K562 (cell line): Measurements from ENCODE around the gene GRAMD2A. TPM values are rescaled to one million over a fixed set of nuclear protein-coding genes. Genes with fewer than 3 reads are reported as not detected.
"Not testable (repeated sequence)": the region's sequence is repeated elsewhere in the genome, so short reads cannot be mapped to it uniquely, and the experiment has no call there.

ENCODE experiments used
- ATAC-seq: fragments of 200-7000 bp; cut with Tn5 transposase; 3 replicates; pipeline ENCODE4 v1.9.1; 2020; ENCODE audit warnings: moderate library complexity
- BruUV-seq: library from RNA; stranded (reverse); fragments of 400-500 nt; replicated peaks from 2 replicates; lab custom pipeline; 2021; lab: Mats Ljungman, UMichigan
- CTCF ChIA-PET: fragments of 300-600 bp; formaldehyde crosslinking; extraction: SDS; loops from one replicate; lab custom pipeline; 2021; ENCODE audit warnings: low intra/inter-chr PET ratio; lab: Yijun Ruan, JAX
- POLR2A ChIA-PET: fragments of 300-600, 350-650 bp; sonication (Branson Sonifier 250); formaldehyde crosslinking; extraction: SDS; loops from one replicate; lab custom pipeline; 2021; ENCODE audit warnings: antibody characterized with exemption, inconsistent platforms; lab: Yijun Ruan, JAX
- DNase-seq, 4 experiments: peaks; one replicate each; pipeline versions ENCODE4 v3.0.0 to v3.0.0-alpha.2; 2011 to 2018; ENCODE audit warnings: low spot score in 3 of 4, mixed read lengths in 3 of 4; ENCODE audit errors: extremely low read depth in 1 of 4
- FAIRE-seq: peaks from 2 replicates; lab custom pipeline; 2011; peaks lifted over from hg19 to GRCh38; lab: Jason Lieb, UNC
- H2AFZ ChIP-seq: 2 replicates; pipeline ENCODE4 v1.6.0; 2011; ENCODE audit warnings: low read depth, low read length, control low read depth, inconsistent platforms
- H3K27ac ChIP-seq: fragments of 200-600 bp; 3 replicates; pipeline ENCODE4 v1.8.0; 2011; ENCODE audit warnings: low read depth, mild to moderate bottlenecking, control low read depth, inconsistent platforms, low read length, moderate library complexity, mixed read lengths; ENCODE audit errors: extremely low read depth
- H3K27me3 ChIP-seq, 2 experiments: fragments of 300-600 bp in 1 of 2; 2 replicates in 1 of 2; 3 replicates in 1 of 2; pipeline versions ENCODE4 v1.6.0 to v1.8.0; 2011; ENCODE audit warnings: inconsistent platforms in 2 of 2, low read length in 2 of 2, mild to moderate bottlenecking in 1 of 2, mixed read lengths in 1 of 2, moderate library complexity in 1 of 2; ENCODE audit not compliant: control insufficient read depth in 2 of 2, insufficient read depth in 2 of 2
- H3K36me3 ChIP-seq: fragments of 300-600 bp; 3 replicates; pipeline ENCODE4 v1.8.0; 2011; ENCODE audit warnings: mild to moderate bottlenecking, low read length, inconsistent platforms; ENCODE audit not compliant: control insufficient read depth, insufficient read depth
- H3K4me1 ChIP-seq, 2 experiments: fragments of 200-600 bp in 1 of 2; replicated peaks in 1 of 2; 2 replicates in 1 of 2; 3 replicates in 1 of 2; pipeline versions ENCODE4 v1.5.1 to v1.8.0; 2011; ENCODE audit warnings: inconsistent platforms in 2 of 2, low read length in 2 of 2, mild to moderate bottlenecking in 1 of 2, mixed read lengths in 1 of 2, moderate library complexity in 1 of 2; ENCODE audit not compliant: control insufficient read depth in 2 of 2, insufficient read depth in 2 of 2
- H3K4me2 ChIP-seq: 2 replicates; pipeline ENCODE4 v1.6.1; 2011; ENCODE audit warnings: low read length, control low read depth, inconsistent platforms, mixed read lengths; ENCODE audit not compliant: insufficient read depth
- H3K4me3 ChIP-seq: fragments of 200-600 bp; sonication (generic), shearing (Covaris generic); 2 replicates; pipeline ENCODE4 v1.5.1; 2016; ENCODE audit warnings: control low read depth, inconsistent platforms
- H3K79me2 ChIP-seq: fragments of 200-600 bp; 3 replicates; pipeline ENCODE4 v1.8.0; 2011; ENCODE audit warnings: low read length, inconsistent platforms; ENCODE audit not compliant: control insufficient read depth, insufficient read depth
- H3K9ac ChIP-seq, 2 experiments: 2 replicates each; pipeline versions ENCODE4 v1.6.0 to v1.6.1; 2011; ENCODE audit warnings: low read depth in 2 of 2, low read length in 2 of 2, control low read depth in 1 of 2, inconsistent platforms in 1 of 2, mild to moderate bottlenecking in 1 of 2, mixed read lengths in 1 of 2; ENCODE audit not compliant: insufficient read depth in 1 of 2
- H3K9me1 ChIP-seq: one replicate; pipeline ENCODE4 v1.6.0; 2011; ENCODE audit warnings: inconsistent platforms, mild to moderate bottlenecking, low read length, moderate library complexity; ENCODE audit not compliant: control insufficient read depth, insufficient read depth
- H3K9me3 ChIP-seq: replicated peaks from 2 replicates; pipeline ENCODE4 v1.5.1; 2011; ENCODE audit warnings: low read depth, low read length, inconsistent platforms; ENCODE audit not compliant: control insufficient read depth, insufficient read depth
- H4K20me1 ChIP-seq: replicated peaks from 2 replicates; pipeline ENCODE4 v1.6.1; 2011; ENCODE audit warnings: low read length, inconsistent platforms, mixed read lengths; ENCODE audit not compliant: control insufficient read depth, insufficient read depth
- BMI1 ChIP-seq: fragments of 150-350 bp; IDR thresholded peaks from 2 replicates; pipeline ENCODE4 v1.6.1; 2014; ENCODE audit warnings: low read length
- CEBPB ChIP-seq: fragments of 450-650 bp; IDR thresholded peaks from 2 replicates; pipeline ENCODE4 v1.6.1; 2016; ENCODE audit warnings: missing genetic modification characterization, missing compliant biosample characterization
- FOXA3 ChIP-seq, 2 experiments: fragments of 450-650 bp in 1 of 2; sonication (generic) in 1 of 2; formaldehyde crosslinking; IDR thresholded peaks in 1 of 2; conservative IDR thresholded peaks in 1 of 2; 2 replicates each; pipeline versions ENCODE4 v1.4.0 to v1.8.0; 2020 to 2022; ENCODE audit warnings: mild to moderate bottlenecking in 2 of 2, missing genetic modification reagents in 1 of 2
- MECOM ChIP-seq: fragments of 250-450 bp; sonication (Bioruptor Pico); IDR thresholded peaks from 2 replicates; pipeline ENCODE4 v1.8.0; 2022; ENCODE audit warnings: inconsistent platforms
- NCOR1 ChIP-seq: fragments of 450-650 bp; IDR thresholded peaks from 2 replicates; pipeline ENCODE4 v1.6.1; 2016; ENCODE audit warnings: mild to moderate bottlenecking, moderate library complexity
- NUFIP1 ChIP-seq: fragments of 450-650 bp; IDR thresholded peaks from 2 replicates; pipeline ENCODE4 v1.6.1; 2018; ENCODE audit not compliant: partially characterized antibody
- RBM25 ChIP-seq: fragments of 200-400 bp; formaldehyde crosslinking; IDR thresholded peaks from 2 replicates; pipeline ENCODE4 v1.6.1; 2018; ENCODE audit warnings: low read length, low read depth, moderate library complexity; ENCODE audit not compliant: severe bottlenecking
- SMAD2 ChIP-seq: fragments of 150-350 bp; IDR thresholded peaks from 2 replicates; pipeline ENCODE4 v1.6.1; 2014; ENCODE audit warnings: low read depth, mild to moderate bottlenecking, low read length
- USF2 ChIP-seq: sonication (generic); formaldehyde crosslinking; IDR thresholded peaks from 2 replicates; pipeline ENCODE4 v1.5.0; 2020; ENCODE audit warnings: missing genetic modification reagents
- ZNF445 ChIP-seq: fragments of 250-450 bp; sonication (Bioruptor Pico); IDR thresholded peaks from 2 replicates; pipeline ENCODE4 v1.4.0; 2020; ENCODE audit warnings: low read depth, mild to moderate bottlenecking, moderate library complexity
- ZNF644 ChIP-seq: fragments of 200-800 bp; sonication (Bioruptor generic); IDR thresholded peaks from 2 replicates; pipeline ENCODE4 v1.6.1; 2016; ENCODE audit warnings: low read depth, missing genetic modification characterization, missing compliant biosample characterization
- WGBS: fragments of 100-300 bp; shearing (Covaris generic); methylation state at CpG from one replicate; pipeline ENCODE4 v1.1.6; 2016; ENCODE audit warnings: low coverage, mixed read lengths; ENCODE audit not compliant: insufficient coverage; ENCODE audit errors: missing lambda C conversion rate; 5-methylcytosine and 5-hydroxymethylcytosine counted together
- in situ Hi-C: fragments of 300-500 bp; cut with MboI; formaldehyde crosslinking; loops from 4 replicates; pipeline ENCODE4 v1.15.0; 2018; ENCODE audit warnings: inconsistent platforms, mixed read lengths
- intact Hi-C: fragments of 100-400 bp; cut with micrococcal nuclease; formaldehyde crosslinking; loops from 2 replicates; pipeline ENCODE4 v1.14.2; 2022
- polyA plus RNA-seq, 8 experiments: library from polyadenylated mRNA; depleted of rRNA in 4 of 8; stranded (reverse) in 5 of 8; unstranded in 3 of 8; fragments of >200 nt; fragmentation: Nextera tagmentation in 2 of 8; fragmentation: Illumina TruSeq in 1 of 8; extraction: Ambion mirVana in 2 of 8; extraction: Trizol in 1 of 8; gene quantifications; 2 replicates each; pipeline versions ENCODE4 v1.2.1 to v1.2.3, GENCODE V29; 2011 to 2014; ENCODE audit warnings: inconsistent platforms in 1 of 8, missing spikeins in 1 of 8
- total RNA-seq, 7 experiments: library from RNA; depleted of rRNA in 6 of 7; stranded (reverse); fragments of >200 nt in 6 of 7; fragmentation: Illumina TruSeq in 2 of 7; extraction: Trizol in 2 of 7; gene quantifications; 2 replicates each; pipeline versions ENCODE4 v1.2.1 to v1.2.3, GENCODE V29; 2011 to 2021; ENCODE audit warnings: low replicate concordance in 1 of 7
- TF ChIP-seq, protein P1 (sequence below): sonication (generic); formaldehyde crosslinking; IDR thresholded peaks from 2 replicates; pipeline ENCODE4 v1.8.1; 2023; ENCODE audit warnings: mild to moderate bottlenecking, missing genetic modification reagents

The GRAMD2A gene
- total and polyA plus RNA-seq, 9 of the 15 experiments (the other 6 are each of a cell fraction or from before 2014, with no cell fraction given) = 0.08 to 0.22 TPM; not detected in 7

GRCh38 chr15:72171978-72172377 is 25.6 kb downstream of the GRAMD2A start:
- peaks cover 26 to 82% of the 10 kb centered on the region in 2 experiments for H3K27me3 ChIP-seq
- H3K4me2 ChIP-seq, in situ Hi-C loops, H3K9me3 ChIP-seq, intact Hi-C loops, BruUV-seq, DNase-seq, H3K9me1 ChIP-seq, H3K79me2 ChIP-seq, CTCF ChIA-PET, H3K36me3 ChIP-seq, H3K9ac ChIP-seq, ATAC-seq, H2AFZ ChIP-seq, POLR2A ChIA-PET, H3K4me3 ChIP-seq, FAIRE-seq, H3K27ac ChIP-seq: not testable (repeated sequence)
- WGBS = 7% methylated on average over 7 of the region's 10 CpGs
- H3K4me1 ChIP-seq = peaks cover 8 to 12% of the 10 kb centered on the region in 2 experiments; a peak in 4 of 5 replicates
- H4K20me1 ChIP-seq = peaks cover 13% of the 10 kb centered on the region; the same call in 1 of the 2 replicates
- TF ChIP-seq CEBPB (tag) = peak; percentile 40; the same call in 1 of the 2 replicates

DNA sequence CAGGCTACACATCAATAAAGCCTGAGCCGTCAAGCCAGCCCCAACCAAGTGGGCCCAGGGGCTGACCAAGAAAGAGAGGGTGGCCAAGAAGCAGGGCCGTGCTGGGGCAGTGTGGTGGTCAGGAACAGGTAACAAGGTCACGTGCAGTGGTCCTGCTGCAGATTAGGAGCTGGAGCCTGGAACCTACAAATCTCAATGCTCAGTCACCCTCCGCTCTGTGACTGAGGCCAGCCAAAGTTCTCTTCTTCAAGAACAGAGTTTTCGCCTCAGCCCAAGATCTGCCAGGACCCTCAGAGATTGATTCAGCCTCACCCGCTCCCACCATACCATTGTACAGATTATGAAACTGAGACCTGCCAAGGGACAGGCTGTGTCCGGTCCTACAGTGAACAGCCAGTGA is 26.9 kb downstream of the GRAMD2A start:
- Histone ChIP-seq H3K4me1 (peaks cover 8 to 12% of the 10 kb centered on the region in 2 experiments; a peak in 4 of 5 replicates), H3K9ac (no peak overlapping the region), H3K4me2 (no peak overlapping the region), H4K20me1 (peaks cover 12% of the 10 kb centered on the region; the same call in 1 of the 2 replicates), H3K9me3 (no peaks in the 10 kb centered on the region), H3K27ac (no peak overlapping the region), H3K79me2 (no peaks in the 10 kb centered on the region), H3K4me3 (no peak overlapping the region), H2AFZ (no peak overlapping the region), H3K27me3 (peaks cover 18 to 77% of the 10 kb centered on the region in 2 experiments), H3K36me3 (no peaks in the 10 kb centered on the region), H3K9me1 (no peaks in the 10 kb centered on the region)
- DNase-seq (no peak), FAIRE-seq (no peak), ATAC-seq (no peak)
- ChIA-PET CTCF (no interaction called here), POLR2A (no interaction called here)
- WGBS = 11% methylated on average over 6 of the region's 7 CpGs
- BruUV-seq = no TSS peak
- in situ Hi-C loops (no loop called here), intact Hi-C loops (no loop called here)
- no peak for TF ChIP-seq ZNF445 (CRISPR knock-in tag)
- peak; percentile 48 for TF ChIP-seq RBM25
- peak; percentile 22; the same call in 1 of the 2 replicates for TF ChIP-seq USF2 (CRISPR knock-in tag)
- TF ChIP-seq NCOR1 = no peak
- TF ChIP-seq FOXA3 (CRISPR knock-in tag; conservative IDR thresholded peaks at IDR 0.05 in 1 of 2, IDR thresholded peaks at IDR 0.05 in 1 of 2) = no peak
- no peak for TF ChIP-seq SMAD2
- no peak for TF ChIP-seq BMI1
- TF ChIP-seq ZNF644 (tag) = no peak
- TF ChIP-seq, protein P1, sequence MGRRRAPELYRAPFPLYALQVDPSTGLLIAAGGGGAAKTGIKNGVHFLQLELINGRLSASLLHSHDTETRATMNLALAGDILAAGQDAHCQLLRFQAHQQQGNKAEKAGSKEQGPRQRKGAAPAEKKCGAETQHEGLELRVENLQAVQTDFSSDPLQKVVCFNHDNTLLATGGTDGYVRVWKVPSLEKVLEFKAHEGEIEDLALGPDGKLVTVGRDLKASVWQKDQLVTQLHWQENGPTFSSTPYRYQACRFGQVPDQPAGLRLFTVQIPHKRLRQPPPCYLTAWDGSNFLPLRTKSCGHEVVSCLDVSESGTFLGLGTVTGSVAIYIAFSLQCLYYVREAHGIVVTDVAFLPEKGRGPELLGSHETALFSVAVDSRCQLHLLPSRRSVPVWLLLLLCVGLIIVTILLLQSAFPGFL (CRISPR knock-in tag) = no peak
- no peak for TF ChIP-seq MECOM (CRISPR knock-in tag)
- no peak for TF ChIP-seq NUFIP1
